HepG2 (cell line): ENCODE measurements around the gene RECK. TPM values are rescaled to one million over a fixed set of nuclear protein-coding genes. Genes with fewer than 3 reads are reported as not detected.

Experiments used
- ATAC-seq: fragments of 200-7000 bp; cut with Tn5 transposase; 3 replicates; pipeline ENCODE4 v1.9.1; 2020; ENCODE audit warnings: mild to moderate bottlenecking, moderate library complexity
- BruUV-seq: library from RNA; stranded (reverse); fragments of 400-500 nt; replicated peaks from 2 replicates; lab custom pipeline; 2021; lab: Mats Ljungman, UMichigan
- CTCF ChIA-PET: fragments of 300-600 bp; formaldehyde crosslinking; extraction: SDS; loops from one replicate; lab custom pipeline; 2021; ENCODE audit warnings: low total read pairs, inconsistent platforms, low intra/inter-chr PET ratio; lab: Yijun Ruan, JAX
- POLR2A ChIA-PET: fragments of 350-600 bp; sonication (Branson Sonifier 250); formaldehyde crosslinking; loops from one replicate; lab custom pipeline; 2020; ENCODE audit warnings: antibody characterized with exemption, inconsistent platforms; lab: Yijun Ruan, JAX
- DNase-seq: peaks from one replicate; pipeline ENCODE4 v3.0.0-alpha.2; 2015; ENCODE audit warnings: low spot score
- FAIRE-seq: peaks from 3 replicates; lab custom pipeline; 2011; peaks lifted over from hg19 to GRCh38; lab: Jason Lieb, UNC
- H2AFZ ChIP-seq: one replicate; pipeline ENCODE4 v1.6.1; 2011; ENCODE audit warnings: low read length, inconsistent platforms
- H3K27ac ChIP-seq: fragments of 300-600 bp; 3 replicates; pipeline ENCODE4 v1.8.0; 2011; ENCODE audit warnings: mixed run types, mild to moderate bottlenecking, mixed read lengths, low read length, inconsistent platforms; ENCODE audit not compliant: insufficient read depth; ENCODE audit errors: extremely low read length
- H3K27me3 ChIP-seq, 2 experiments: fragments of 200-600 bp in 1 of 2; 2 replicates in 1 of 2; 3 replicates in 1 of 2; pipeline versions ENCODE4 v1.6.0 to v1.8.0; 2011; ENCODE audit warnings: low read length in 2 of 2, mild to moderate bottlenecking in 2 of 2, moderate library complexity in 2 of 2, inconsistent platforms in 1 of 2; ENCODE audit not compliant: insufficient read depth in 2 of 2, control insufficient read depth in 1 of 2
- H3K36me3 ChIP-seq, 2 experiments: fragments of 200-600 bp in 1 of 2; replicated peaks in 1 of 2; 2 replicates in 1 of 2; 3 replicates in 1 of 2; pipeline versions ENCODE4 v1.5.1 to v1.8.0; 2011; ENCODE audit warnings: low read length in 2 of 2, inconsistent platforms in 1 of 2; ENCODE audit not compliant: insufficient read depth in 2 of 2, control insufficient read depth in 1 of 2
- H3K4me1 ChIP-seq: 2 replicates; pipeline ENCODE4 v1.5.1; 2012; ENCODE audit warnings: low read length, inconsistent platforms; ENCODE audit not compliant: insufficient read depth
- H3K4me2 ChIP-seq: 2 replicates; pipeline ENCODE4 v1.6.0; 2011; ENCODE audit warnings: low read depth, low read length, inconsistent platforms
- H3K4me3 ChIP-seq, 3 experiments: fragments of 200-600 bp in 1 of 3; sonication (generic), shearing (Covaris generic) in 1 of 3; replicated peaks in 1 of 3; 2 replicates each; pipeline ENCODE4 v1.5.1; 2011 to 2016; ENCODE audit warnings: low read length in 3 of 3, inconsistent platforms in 2 of 3, low read depth in 2 of 3, mild to moderate bottlenecking in 2 of 3, control low read depth in 1 of 3, mixed read lengths in 1 of 3; ENCODE audit not compliant: insufficient read depth in 1 of 3
- H3K79me2 ChIP-seq: one replicate; pipeline ENCODE4 v1.6.1; 2011; ENCODE audit warnings: low read length, inconsistent platforms; ENCODE audit not compliant: insufficient read depth
- H3K9ac ChIP-seq: 2 replicates; pipeline ENCODE4 v1.6.0; 2011; ENCODE audit warnings: mild to moderate bottlenecking, low read depth, low read length, inconsistent platforms; ENCODE audit not compliant: insufficient read depth
- H3K9me3 ChIP-seq: 2 replicates; pipeline ENCODE4 v1.5.1; 2012; ENCODE audit warnings: mild to moderate bottlenecking, low read length
- H4K20me1 ChIP-seq: 2 replicates; pipeline ENCODE4 v1.6.0; 2011; ENCODE audit warnings: inconsistent platforms, mild to moderate bottlenecking, low read length, moderate library complexity; ENCODE audit not compliant: insufficient read depth
- CENPX ChIP-seq: sonication (generic); formaldehyde crosslinking; IDR thresholded peaks from 2 replicates; pipeline ENCODE4 v1.9.0; 2021; ENCODE audit warnings: mild to moderate bottlenecking, missing genetic modification reagents, moderate library complexity
- JARID2 ChIP-seq: sonication (generic); formaldehyde crosslinking; IDR thresholded peaks from 2 replicates; pipeline ENCODE4 v1.8.1; 2023; ENCODE audit warnings: missing genetic modification reagents, inconsistent platforms; ENCODE audit not compliant: insufficient replicate concordance
- LRRFIP1 ChIP-seq: sonication (generic); formaldehyde crosslinking; conservative IDR thresholded peaks from 2 replicates; pipeline ENCODE4 v1.4.0; 2020; ENCODE audit warnings: missing genetic modification reagents
- MTF1 ChIP-seq: sonication (generic); formaldehyde crosslinking; IDR thresholded peaks from 2 replicates; pipeline ENCODE4 v1.5.0; 2020; ENCODE audit warnings: missing genetic modification reagents
- NR2C2 ChIP-seq: sonication (generic); formaldehyde crosslinking; IDR thresholded peaks from 2 replicates; pipeline ENCODE4 v1.4.0; 2020; ENCODE audit warnings: missing genetic modification reagents, mild to moderate bottlenecking, moderate library complexity, borderline replicate concordance
- THYN1 ChIP-seq: sonication (generic); formaldehyde crosslinking; IDR thresholded peaks from 2 replicates; pipeline ENCODE4 v1.8.1; 2023; ENCODE audit warnings: low read depth, mild to moderate bottlenecking, moderate library complexity, missing genetic modification reagents, borderline replicate concordance
- ZNF468 ChIP-seq: sonication (generic); formaldehyde crosslinking; IDR thresholded peaks from 2 replicates; pipeline ENCODE4 v1.8.0; 2022; ENCODE audit warnings: mild to moderate bottlenecking, moderate library complexity, missing genetic modification reagents
- ZNF557 ChIP-seq: sonication (generic); formaldehyde crosslinking; IDR thresholded peaks from 2 replicates; pipeline ENCODE4 v1.4.0; 2020; ENCODE audit warnings: missing genetic modification reagents
- WGBS: methylation state at CpG from one replicate; pipeline ENCODE4 v1.1.6; 2017; ENCODE audit warnings: low lambda C conversion rate; 5-methylcytosine and 5-hydroxymethylcytosine counted together
- in situ Hi-C: cut with HindIII; loops from 2 replicates; pipeline ENCODE4 v1.10.0; 2017; ENCODE audit warnings: low pct_unique_long_range_greater_than_20kb; ENCODE audit not compliant: extremely low pct_ligation_motif_present
- intact Hi-C: fragments of 100-400 bp; cut with micrococcal nuclease; formaldehyde crosslinking; loops from one replicate; pipeline ENCODE4 v1.10.0; 2022; ENCODE audit not compliant: unreplicated experiment
- polyA plus RNA-seq, 8 experiments: library from polyadenylated mRNA; depleted of rRNA in 3 of 8; stranded (reverse) in 7 of 8; unstranded in 1 of 8; fragments of >200 nt; fragmentation: Illumina TruSeq in 4 of 8; extraction: Trizol in 4 of 8; gene quantifications; 2 replicates each; pipeline versions ENCODE4 v1.2.1 to v1.2.3, GENCODE V29; 2011 to 2016; ENCODE audit warnings: low read depth in 4 of 8, missing spikeins in 1 of 8, mixed read lengths in 1 of 8; ENCODE audit not compliant: insufficient read depth in 1 of 8
- total RNA-seq, 5 experiments: library from RNA; depleted of rRNA; stranded (reverse); fragments of >200 nt; fragmentation: Illumina TruSeq; extraction: Trizol; gene quantifications; 2 replicates each; pipeline ENCODE4 v1.2.3, GENCODE V29; 2016; ENCODE audit warnings: low read depth in 1 of 5
- TF ChIP-seq, protein P1 (sequence below): sonication (generic); formaldehyde crosslinking; IDR thresholded peaks from 2 replicates; pipeline ENCODE4 v1.8.0; 2022; ENCODE audit warnings: mild to moderate bottlenecking, missing genetic modification reagents; ENCODE audit not compliant: insufficient replicate concordance
- TF ChIP-seq, protein P2 (sequence below): sonication (generic); formaldehyde crosslinking; IDR thresholded peaks from 2 replicates; pipeline ENCODE4 v1.8.1; 2023; ENCODE audit warnings: mild to moderate bottlenecking, missing genetic modification reagents, borderline replicate concordance
- TF ChIP-seq, protein P3 (sequence below): sonication (generic); formaldehyde crosslinking; IDR thresholded peaks from 2 replicates; pipeline ENCODE4 v1.4.0; 2020; ENCODE audit warnings: missing genetic modification reagents, borderline replicate concordance

RECK gene
- total and polyA plus RNA-seq, 2 of the 13 experiments (the other 11 are each of a cell fraction or from before 2014, with no cell fraction given): 3.1 to 4.8 TPM

DNA sequence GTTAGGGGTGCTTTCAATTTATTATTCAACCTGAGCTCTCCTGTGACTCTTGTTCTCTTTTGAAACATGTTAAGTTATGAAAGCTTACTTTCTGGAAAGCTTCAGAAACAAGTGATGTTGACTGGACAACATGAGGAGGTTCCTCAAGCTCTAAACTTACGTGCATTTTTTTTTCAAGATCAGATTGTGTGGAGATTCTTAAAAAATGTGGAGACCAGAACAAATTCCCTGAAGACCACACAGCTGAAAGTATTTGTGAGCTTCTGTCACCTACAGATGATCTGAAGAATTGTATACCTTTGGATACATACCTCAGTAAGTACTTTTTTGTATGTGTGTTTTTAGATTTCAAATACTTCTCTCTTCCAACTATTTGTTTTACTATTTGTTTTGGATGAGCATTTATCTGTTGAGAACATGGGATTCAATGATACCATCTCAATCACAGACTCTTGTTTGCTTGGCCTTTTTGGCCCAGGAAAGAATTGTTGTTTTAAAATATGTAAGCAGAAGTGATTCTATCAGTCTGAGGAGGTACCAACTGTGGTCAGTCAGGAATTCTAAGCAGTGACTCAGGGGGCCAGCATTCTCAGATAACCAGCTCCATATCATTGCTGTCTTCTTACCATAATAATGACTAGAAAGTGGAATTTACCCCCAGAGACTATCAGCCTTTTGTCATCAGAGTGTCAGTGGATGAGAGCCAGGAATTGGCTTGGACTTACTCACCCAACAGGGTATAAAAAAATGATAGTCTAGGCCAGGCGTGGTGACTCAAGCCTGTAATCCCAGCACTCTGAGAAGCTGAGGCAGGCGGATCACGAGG, 65.4 kb downstream of the RECK start:
- peaks cover 4% of the 10 kb centered on the region; the same call in 1 of the 2 replicates for H3K4me1 ChIP-seq
- no peak overlapping the region for H2AFZ ChIP-seq
- H3K36me3 ChIP-seq: no peaks in the 10 kb centered on the region
- H3K9me3 ChIP-seq: no peaks in the 10 kb centered on the region
- BruUV-seq: no TSS peak
- CTCF ChIA-PET: interaction anchor here (1.2 to 2.8 kb wide), 3 partner anchors 63 to 227 kb away, joined by 5 to 40 read pairs (median 5); no protein-coding TSS in a partner anchor
- ATAC-seq (no peak), DNase-seq (peak; percentile 57), FAIRE-seq (no peak)
- H3K27ac ChIP-seq: no peak overlapping the region
- H4K20me1 ChIP-seq: no peaks in the 10 kb centered on the region
- POLR2A ChIA-PET: interaction anchor here (1.0 kb wide), 1 partner anchor 88 kb away, joined by 3 read pairs; the partner anchor contains the start of gene CLTA
- no peak overlapping the region for H3K4me2 ChIP-seq
- intact Hi-C loops (no loop called here), in situ Hi-C loops (loop anchor here (5.0 kb wide), 1 partner anchor 65 kb away; the partner anchor contains the start of gene CCIN)
- no peak overlapping the region for H3K9ac ChIP-seq
- no peak overlapping the region for H3K4me3 ChIP-seq
- 30% methylated on average over 4 of the region's 4 CpGs for WGBS
- H3K79me2 ChIP-seq: no peaks in the 10 kb centered on the region
- H3K27me3 ChIP-seq: no peaks in the 10 kb centered on the region
- TF ChIP-seq NR2C2 (CRISPR knock-in tag) (no peak), MTF1 (no peak), ZNF468 (CRISPR knock-in tag) (no peak), THYN1 (CRISPR knock-in tag) (no peak), CENPX (no peak), ZNF557 (CRISPR knock-in tag) (no peak), JARID2 (CRISPR knock-in tag) (no peak), LRRFIP1 (CRISPR knock-in tag) (no peak)
- TF ChIP-seq, protein P1, sequence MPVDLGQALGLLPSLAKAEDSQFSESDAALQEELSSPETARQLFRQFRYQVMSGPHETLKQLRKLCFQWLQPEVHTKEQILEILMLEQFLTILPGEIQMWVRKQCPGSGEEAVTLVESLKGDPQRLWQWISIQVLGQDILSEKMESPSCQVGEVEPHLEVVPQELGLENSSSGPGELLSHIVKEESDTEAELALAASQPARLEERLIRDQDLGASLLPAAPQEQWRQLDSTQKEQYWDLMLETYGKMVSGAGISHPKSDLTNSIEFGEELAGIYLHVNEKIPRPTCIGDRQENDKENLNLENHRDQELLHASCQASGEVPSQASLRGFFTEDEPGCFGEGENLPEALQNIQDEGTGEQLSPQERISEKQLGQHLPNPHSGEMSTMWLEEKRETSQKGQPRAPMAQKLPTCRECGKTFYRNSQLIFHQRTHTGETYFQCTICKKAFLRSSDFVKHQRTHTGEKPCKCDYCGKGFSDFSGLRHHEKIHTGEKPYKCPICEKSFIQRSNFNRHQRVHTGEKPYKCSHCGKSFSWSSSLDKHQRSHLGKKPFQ (CRISPR knock-in tag): no peak
- TF ChIP-seq, protein P2, sequence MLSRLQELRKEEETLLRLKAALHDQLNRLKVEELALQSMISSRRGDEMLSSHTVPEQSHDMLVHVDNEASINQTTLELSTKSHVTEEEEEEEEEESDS (CRISPR knock-in tag): no peak
- TF ChIP-seq, protein P3, sequence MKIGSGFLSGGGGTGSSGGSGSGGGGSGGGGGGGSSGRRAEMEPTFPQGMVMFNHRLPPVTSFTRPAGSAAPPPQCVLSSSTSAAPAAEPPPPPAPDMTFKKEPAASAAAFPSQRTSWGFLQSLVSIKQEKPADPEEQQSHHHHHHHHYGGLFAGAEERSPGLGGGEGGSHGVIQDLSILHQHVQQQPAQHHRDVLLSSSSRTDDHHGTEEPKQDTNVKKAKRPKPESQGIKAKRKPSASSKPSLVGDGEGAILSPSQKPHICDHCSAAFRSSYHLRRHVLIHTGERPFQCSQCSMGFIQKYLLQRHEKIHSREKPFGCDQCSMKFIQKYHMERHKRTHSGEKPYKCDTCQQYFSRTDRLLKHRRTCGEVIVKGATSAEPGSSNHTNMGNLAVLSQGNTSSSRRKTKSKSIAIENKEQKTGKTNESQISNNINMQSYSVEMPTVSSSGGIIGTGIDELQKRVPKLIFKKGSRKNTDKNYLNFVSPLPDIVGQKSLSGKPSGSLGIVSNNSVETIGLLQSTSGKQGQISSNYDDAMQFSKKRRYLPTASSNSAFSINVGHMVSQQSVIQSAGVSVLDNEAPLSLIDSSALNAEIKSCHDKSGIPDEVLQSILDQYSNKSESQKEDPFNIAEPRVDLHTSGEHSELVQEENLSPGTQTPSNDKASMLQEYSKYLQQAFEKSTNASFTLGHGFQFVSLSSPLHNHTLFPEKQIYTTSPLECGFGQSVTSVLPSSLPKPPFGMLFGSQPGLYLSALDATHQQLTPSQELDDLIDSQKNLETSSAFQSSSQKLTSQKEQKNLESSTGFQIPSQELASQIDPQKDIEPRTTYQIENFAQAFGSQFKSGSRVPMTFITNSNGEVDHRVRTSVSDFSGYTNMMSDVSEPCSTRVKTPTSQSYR (CRISPR knock-in tag): no peak
